Measurements from ENCODE around the gene SC5D.

DNA sequence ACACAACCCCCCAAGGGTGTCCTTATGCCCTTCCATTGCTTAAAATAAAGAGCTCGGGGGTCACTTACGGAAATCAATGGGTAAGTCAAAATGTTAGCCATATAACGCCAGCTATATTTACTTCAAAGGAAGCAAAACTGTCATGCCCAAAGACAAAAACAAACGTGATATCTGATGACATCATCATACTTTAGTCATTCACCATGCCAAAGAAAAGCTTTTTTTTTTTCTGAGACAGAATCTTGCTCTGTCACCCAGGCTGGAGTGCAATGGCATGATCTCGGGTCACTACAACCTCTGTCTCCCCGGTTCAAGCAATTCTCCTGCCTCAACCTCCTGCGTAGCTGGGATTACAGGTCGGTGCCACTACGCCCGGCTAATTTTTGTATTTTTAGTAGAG, 47.7 kb upstream of the SC5D start:
- TF ChIP-seq, protein P1, sequence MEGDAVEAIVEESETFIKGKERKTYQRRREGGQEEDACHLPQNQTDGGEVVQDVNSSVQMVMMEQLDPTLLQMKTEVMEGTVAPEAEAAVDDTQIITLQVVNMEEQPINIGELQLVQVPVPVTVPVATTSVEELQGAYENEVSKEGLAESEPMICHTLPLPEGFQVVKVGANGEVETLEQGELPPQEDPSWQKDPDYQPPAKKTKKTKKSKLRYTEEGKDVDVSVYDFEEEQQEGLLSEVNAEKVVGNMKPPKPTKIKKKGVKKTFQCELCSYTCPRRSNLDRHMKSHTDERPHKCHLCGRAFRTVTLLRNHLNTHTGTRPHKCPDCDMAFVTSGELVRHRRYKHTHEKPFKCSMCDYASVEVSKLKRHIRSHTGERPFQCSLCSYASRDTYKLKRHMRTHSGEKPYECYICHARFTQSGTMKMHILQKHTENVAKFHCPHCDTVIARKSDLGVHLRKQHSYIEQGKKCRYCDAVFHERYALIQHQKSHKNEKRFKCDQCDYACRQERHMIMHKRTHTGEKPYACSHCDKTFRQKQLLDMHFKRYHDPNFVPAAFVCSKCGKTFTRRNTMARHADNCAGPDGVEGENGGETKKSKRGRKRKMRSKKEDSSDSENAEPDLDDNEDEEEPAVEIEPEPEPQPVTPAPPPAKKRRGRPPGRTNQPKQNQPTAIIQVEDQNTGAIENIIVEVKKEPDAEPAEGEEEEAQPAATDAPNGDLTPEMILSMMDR (IDR thresholded peaks at IDR 0.05), result no peak
- TF ChIP-seq POLR2A (IDR thresholded peaks at IDR 0.05), result no peak

Measured in adrenal gland (tissue), 5 donors.